HG03280 (cell line): ENCODE results near the gene PAQR7.

ENCODE experiments used
- ATAC-seq: cut with Tn5 transposase; IDR thresholded peaks from one replicate; pipeline ENCODE4 v1.9.1; 2021; ENCODE audit warnings: mild to moderate bottlenecking, moderate library complexity; ENCODE audit not compliant: unreplicated experiment

PAQR7 gene

DNA sequence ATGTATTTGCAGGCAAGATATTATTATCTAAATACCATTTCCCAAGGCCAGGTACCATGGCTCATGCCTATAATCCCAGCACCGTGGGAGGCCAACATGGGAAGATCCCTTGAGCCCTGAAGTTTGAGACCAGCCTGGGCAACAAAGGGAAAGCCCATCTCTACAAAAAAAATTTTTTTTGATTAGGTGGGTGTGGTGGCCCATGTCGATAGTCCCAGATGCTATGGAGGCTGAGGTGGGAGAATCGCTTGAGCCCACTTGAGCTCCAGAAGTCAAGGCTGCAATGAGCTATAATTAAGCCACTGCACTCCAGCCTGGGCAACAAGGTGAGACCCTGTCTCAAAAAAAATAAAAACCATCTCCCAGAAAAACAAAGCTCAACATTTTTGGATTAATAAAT lies 28.5 kb upstream of the PAQR7 start:
- no peak for ATAC-seq

DNA sequence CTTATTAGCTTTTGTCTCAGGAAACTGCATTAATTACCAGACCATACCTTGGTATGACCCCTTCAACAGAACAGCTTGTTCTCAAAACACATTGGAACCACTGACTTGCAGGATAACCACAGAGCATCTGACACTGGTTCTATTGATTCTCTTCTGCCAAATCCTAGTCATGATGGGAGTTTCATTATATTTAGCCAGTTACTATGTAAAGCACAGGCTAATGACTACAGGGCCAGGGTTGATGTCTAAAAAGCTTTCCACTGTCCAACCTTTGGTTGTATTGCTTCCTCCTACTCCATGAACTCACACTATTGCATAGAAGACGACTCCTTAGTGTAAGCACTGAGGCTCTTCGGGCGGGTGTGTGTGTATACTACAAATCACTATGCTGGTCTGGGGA lies 27.0 kb upstream of the PAQR7 start:
- no peak for ATAC-seq

DNA sequence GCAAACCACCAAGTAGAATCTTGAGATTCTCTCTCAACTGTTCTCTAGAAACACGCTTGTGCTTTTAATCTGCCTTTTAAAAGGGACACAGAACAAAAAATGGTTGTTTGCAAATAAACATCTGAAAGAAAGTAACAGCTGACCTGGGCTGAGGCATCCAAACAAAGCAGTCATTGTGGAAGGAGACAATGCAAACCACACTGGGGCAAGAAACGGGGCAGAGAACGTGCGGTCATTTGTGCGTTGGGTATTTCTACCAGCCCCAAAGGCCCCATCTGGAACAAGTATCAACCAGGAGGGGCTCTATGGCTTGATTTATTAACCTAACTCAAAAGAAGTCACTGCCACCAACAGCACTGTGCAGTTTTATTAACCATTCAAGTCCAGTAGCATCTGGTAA lies 24.7 kb upstream of the PAQR7 start:
- no peak for ATAC-seq

DNA sequence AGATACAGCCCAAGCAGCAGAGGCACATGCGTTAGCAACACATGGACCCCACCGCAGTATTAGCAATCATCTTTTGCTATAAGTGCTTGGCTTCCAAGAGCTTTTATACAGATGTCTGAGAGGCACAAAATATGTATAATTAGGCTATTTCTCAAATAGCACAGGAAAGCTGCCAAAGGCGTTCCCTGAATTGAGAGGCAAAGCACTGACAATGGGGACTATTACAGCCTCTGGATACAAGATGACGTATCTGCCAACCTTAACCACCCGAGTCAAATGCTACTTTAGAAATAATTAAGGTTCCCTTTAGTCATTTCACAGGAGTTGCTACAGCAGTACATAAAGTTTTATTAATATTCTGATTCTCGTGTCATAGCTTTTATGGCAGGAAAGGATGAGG lies 24.3 kb upstream of the PAQR7 start:
- no peak for ATAC-seq

DNA sequence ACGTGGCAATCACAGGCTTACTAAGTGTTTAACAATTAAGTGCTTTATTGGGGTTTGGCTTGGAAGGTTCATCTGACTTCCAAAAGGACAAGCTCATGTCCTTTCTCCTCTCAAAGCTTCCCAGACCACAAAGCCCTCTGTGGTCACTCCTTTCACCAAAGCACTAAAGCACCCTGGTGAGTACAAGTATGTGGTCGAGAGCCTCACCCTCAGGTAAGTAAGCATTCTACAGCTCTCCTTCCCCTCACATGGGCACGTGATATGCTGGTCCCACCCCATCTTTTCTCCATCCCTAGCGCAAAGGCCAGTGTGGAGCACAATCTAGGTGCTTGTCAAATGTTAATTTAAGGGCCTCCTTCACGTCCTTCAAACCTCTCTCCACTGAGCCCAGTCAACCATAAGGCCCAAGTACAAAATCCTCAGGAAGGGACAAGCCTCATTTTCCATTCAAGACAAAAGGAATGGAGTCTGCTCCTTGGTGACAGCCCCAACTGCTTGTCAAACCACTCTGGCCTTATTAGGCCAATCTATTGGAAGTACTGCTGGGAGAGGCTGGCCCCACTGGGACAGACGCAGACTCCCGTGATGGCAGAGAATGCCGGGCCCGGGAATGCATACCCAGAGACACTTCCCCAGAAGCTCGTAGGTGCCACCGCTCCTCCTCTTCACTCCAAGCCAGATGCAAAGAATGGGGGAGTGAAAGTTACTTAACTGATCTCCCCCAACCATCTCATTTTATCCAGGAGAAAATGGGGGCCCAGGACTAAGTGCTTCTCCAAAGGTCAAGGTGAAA lies 22.9 kb upstream of the PAQR7 start:
- no peak for ATAC-seq

DNA sequence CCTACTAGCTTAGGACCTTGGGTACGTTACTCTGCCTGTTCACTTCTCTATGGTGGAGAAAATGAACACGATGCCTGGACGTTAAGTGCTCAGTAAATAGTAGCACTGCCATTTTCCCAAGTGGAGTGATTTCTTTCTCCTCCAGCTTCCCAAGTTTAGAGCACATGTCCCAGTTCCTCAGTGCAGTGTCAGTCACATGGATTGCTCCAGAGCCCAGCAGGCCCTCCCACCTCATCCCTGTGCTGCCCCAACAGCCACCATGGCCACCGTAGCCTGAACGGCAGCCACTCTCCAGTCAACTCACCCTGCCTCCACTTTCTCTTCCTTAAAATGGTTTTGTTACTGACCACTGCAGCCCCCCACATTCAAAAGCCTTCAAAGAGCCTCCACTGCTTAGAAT lies 22.2 kb upstream of the PAQR7 start:
- ATAC-seq = no peak

DNA sequence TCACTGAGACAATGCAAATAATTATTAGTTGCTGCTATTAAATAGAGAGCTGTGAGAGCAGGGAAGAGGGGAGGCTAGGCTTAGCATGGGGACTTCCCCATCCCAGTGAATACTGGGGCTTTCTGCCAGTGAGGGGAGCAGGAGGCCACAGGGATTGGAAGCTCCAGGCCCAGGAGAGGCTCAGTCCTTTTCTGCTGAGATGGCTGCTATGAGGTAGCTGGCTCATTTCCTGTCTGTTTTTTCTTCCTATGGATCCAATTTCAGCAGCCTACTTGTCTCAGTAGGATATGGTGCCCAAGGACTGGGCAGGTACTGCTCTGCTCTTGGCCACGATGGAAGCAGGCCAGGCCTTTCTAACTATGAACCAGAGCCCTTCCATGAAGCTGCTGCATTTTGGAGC lies 20.8 kb upstream of the PAQR7 start:
- no peak for ATAC-seq

DNA sequence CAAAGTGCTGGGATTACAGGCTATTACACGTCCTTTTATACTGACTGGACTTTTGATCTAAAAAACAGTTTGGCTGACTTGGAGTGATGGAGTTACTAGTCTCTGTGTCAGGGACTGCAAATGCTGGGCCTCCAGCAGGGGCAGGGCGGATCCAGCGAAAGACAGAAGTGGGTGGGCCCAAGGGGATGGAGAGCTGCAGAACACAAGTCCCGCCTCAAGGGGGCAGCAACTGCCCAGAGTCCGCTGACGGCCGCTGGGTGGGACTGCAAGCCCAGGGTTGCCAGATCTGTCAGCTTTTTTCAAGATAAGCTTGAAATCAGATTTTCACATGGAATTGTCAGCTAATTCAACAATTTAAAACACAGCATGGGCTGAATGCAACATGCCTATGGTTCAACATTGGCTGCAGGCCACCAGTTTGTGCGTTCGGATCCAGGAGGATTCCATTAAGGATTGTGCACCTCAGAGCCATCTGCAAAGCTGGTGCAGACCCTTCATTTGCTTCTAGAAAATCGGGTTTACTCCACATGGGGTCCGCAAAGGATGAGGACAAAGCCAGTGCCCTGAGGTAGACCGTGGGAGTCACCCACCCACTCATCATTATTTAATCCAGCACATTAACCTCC lies 20.0 kb upstream of the PAQR7 start:
- ATAC-seq = peak; percentile 84

DNA sequence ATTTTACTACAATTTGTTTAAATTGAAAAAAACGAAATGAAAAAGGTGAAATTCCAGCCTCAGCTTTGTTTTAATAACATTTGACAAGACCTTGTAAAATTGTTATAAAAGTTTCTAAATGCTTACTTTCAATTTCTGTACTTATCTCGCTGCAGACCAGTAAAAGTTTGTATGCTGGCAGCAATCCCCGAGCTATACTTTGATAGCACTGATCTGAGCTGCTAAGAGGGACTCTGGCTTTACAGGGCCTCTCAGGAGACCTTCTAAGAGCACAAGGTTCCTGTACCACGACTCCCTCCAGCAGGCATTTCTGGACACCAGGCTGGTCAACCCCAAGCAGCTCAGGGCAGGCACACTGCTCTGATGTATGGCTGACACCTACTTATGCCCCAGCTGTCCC lies 17.6 kb upstream of the PAQR7 start:
- ATAC-seq = no peak

DNA sequence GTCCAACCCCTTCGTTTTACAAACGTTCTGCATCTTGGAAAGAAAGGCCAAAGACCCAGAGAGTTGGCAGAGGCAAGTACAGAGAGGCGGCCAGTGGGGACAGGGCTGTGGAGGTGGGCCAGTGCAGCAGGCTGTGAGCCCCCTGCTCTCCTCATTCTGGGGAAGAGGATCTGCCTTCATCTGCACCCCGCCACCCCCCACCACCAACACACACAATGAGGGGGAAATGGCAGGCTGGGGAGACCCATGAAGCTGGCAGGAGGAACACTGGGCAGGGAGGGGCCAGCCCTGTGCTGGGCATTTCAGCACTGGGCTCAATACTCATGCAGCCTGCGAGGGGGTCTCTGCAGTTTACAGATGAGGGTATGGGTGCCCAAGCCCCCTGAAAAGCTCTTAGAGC lies 16.1 kb upstream of the PAQR7 start:
- no peak for ATAC-seq

DNA sequence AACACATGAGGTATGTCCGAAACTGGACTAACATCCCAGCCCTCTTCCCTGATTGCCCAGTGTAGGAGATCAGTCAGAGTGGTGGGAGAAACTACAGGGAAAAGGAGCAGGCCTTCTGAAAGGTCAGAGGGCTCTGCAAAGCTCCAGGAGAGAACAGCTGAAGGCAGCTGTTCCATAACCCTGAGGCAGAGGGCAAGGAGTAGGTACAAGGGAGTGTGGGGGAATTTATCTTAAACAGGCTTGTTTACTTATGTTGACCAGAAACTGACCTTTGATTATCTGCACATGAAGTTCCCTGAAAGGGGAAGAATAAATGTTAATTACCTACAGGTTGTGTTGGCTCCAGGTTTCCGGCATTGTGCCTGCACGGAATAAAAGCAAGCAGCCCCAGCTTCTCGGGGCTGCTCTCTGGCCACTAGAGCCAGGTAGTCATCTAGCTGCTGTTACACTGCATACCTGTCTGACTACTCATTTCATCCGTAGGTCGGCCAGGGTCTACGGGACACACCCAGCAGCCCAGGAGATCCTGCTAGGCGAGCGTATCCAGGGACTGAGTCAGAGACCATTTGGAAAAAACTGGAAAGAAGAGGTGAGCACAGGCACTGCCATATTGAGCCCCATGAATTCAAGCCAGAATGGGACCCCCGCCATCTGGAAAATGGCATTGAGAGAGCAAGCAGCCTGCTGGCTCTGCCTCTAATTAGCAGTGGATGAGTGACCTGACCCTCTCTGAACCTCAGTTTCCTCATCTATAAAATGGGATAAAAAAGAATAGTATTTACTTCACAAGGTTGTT lies 14.9 kb upstream of the PAQR7 start:
- no peak for ATAC-seq

DNA sequence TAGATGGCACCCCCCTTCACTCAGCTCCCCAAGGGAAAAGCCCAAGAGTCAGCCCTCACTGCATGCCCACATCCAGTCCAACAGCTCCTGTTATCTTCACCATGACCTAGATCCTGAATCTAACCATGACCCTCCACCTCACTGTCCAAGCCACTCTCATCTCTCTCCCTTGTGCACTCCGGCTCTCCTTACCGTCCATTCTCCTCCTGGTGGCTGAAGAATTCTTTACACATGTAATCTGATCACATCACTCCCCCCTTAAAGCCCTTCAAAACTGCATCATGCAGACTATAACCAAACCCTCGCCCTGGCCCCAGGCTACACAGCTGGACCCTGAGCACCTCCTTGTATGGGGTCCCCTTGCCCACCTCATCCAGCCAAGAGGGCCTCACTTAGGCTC lies 14.0 kb upstream of the PAQR7 start:
- no peak for ATAC-seq

DNA sequence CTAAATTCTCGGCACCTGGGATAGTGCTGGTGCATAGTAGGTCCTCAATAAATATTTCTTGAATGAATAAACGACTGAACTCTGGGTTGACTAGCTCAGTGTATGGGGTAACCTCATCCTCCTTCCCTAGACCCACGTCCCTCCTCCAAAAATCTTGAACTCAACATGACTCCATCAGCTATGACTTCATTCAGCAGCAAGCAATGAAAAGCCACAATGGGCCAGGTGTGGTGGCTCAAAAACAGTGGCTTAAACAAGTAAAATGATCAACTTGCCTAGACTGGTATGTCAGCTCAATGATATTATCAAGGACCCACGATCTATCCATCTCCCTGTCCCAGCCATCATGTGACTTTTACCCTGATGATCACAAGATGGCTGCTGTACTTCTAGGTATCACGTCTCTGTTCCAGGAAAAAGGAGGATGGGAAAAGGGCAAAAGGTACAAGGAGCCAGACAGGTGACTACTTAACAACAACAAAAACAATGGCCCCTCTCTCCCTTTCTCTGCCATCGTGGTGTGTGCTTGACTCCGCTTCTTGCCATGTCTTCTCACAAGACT lies 13.0 kb upstream of the PAQR7 start:
- no peak for ATAC-seq

DNA sequence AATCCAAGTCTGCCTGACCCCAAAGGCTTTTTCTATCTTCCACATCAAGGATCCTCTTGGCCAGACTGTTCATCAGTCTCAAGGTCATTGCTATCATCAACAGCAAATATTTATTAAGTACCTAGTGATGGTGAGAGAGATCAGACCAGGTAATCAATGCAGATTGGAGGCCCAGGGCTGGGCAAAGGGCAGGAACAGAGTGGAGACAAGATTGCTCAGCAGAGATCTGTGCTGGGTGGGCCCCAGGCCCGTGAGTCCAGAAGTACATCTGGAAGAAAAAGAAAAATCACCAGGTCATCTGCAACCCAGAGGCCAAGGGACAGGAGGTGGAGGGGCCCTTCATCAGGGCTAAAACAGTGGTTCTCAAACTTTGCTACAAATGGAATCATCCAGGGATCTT lies 10.1 kb upstream of the PAQR7 start:
- no peak for ATAC-seq

DNA sequence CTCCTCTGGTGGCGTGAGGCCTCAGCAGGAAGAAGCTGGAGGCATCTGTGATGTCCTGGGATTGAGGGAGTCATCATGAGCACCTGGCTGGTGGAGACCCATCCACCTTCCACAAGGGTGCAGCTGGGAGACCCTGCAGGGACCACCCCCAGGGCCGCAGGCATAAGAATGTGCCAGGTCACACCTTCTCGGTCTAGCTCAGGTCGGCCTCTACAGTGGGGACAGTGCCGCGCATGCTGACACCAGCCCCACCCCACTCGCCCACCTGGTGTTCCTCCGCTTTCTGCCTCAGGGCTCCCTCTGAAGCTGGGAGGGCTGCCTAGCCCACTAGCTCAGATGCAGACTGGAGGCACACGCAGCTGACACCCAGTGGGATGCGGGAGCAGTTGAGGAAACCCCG lies 5.8 kb upstream of the PAQR7 start:
- no peak for ATAC-seq

DNA sequence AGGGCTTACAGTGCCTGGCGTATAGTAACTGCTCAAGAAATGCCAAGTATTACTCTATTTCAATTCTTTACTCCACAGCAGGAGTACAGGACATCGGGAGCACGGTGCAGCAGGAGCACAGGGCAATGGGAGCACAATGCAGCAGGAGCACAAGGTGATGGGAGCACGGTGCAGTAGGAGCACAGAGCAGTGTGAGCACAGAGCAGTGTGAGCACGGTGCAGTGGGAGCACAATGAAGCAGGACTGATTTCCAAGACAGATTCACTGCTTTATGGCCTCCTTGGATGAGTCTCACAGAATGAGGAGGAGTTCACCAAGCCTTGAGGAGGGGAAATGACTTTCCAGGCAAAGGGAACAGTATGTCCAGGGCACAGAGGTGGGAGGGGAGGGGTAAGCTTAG lies 5.0 kb upstream of the PAQR7 start:
- ATAC-seq = no peak

DNA sequence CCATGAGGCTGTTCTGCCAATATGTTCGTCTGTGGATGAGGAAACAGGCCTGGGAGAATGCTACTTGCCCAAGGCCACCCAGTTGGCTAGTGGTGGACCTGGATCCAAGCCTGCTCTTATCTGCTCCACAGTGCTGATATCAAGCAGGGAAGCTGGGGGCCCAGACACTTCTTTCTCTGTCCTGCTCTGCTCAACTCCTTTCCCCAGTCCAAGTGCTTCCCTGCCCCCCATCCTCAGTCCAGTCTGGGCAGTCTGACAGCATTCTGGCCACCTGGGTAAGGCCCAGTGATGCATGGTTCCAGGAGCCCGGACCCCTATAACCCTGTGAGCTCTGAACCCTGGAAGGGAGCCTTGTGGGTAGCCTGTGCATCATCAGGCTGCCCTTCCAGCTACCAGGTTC lies 4.2 kb upstream of the PAQR7 start:
- no peak for ATAC-seq

DNA sequence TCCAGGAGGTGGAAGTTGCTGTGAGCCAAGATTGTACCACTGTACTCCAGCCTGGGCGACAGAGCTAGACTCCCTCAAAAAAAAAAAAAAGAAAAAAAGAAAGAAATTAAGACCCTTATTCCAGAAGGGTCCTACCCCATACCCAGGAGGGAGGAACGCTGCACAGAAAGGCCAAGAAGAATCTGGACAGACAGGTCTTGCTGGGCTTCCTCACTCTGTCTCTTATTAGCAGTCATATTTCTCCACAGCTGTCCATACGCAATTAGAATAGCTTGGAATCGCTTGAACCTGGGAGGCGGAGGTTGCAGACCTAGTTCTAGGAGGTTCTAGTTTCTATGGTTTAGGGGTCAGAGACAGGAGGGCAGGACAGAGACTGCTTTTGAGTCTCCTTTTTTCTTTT lies 3.2 kb upstream of the PAQR7 start:
- ATAC-seq = no peak

DNA sequence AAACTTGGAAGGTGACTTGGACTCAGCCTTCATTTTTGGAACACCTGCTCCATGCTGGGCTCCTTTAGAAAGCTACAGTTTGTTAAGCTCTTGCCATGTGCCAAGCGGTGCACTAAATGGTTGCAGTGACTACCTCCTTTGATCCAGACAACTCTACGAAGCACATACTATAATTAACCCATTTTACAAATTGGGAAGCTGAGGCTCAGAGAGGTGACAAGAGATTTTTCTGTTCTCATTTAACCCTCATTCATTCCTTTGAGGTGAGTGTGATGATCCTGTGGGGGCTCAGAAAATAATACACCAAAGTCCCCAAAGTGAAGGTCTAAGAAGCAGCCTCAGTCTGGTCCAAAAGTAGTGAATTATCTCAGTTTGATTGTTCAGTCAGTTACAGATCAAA lies 1.6 kb upstream of the PAQR7 start:
- no peak for ATAC-seq

DNA sequence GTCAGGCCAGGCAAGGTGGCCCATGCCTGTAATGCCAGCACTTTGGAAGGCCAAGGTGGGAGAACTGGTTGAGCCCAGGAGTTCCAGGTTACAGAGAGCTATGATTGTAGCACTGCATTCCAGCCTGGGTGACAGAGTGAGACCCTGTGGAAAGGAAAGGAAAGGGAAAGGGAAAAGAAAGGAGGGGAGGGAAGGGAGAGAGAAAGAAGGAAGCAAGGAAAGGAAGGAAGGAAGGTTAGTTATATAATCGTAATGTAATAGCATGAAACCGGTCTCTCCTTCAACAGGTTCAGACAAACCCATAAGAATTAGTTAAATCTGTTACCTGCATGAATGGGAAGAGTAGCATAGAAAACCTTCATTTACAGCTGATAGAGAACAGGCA lies 1.2 kb upstream of the PAQR7 start:
- ATAC-seq = no peak

DNA sequence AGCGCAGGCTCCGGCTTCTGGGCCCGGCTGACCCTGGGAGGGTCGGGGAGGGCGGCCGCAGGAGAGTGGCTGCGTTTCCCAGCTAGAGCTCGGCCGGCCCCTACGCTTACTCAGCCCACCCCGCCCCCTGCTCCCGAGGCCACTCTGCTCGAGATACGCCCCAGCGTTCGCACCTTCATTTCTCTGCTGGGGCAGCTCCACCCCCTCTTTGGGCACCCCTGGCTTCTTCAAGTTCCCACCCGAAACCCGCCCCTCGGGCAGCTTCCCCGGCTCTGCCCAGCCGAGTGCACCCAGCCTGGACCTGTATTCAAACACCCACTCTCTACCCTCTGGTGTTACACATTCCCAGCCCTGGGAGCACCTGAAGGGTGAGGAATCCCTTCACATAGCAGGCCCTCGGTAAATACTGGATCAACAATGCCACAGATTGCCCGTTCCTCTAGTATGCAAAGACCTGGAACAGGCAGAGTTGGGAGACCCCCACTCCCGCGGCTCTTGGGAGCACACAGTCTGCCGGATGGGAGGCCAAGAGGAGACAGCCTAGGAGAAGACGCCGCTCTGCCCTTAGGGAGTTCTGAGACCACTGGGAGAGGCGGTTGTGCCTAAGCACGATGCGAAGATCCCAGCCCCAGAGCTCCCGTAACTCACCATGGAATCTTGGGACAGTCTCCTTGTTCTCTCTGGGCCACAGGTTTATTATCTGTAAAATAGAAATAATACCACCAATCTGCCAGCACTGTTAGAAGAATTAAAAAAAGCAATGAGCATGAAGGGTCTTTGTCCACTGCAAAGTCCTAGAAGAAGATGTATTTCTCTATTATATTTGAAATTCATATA lies 566 bp upstream of the PAQR7 start:
- ATAC-seq = no peak
